Bronchial epithelial cell (primary cell): ENCODE measurements around the gene MICAL3. TPM values are rescaled to one million over a fixed set of nuclear protein-coding genes. Genes with fewer than 3 reads are reported as not detected.
A peak's percentile ranks its signal among the peaks of the same experiment; 100 is the strongest.

ENCODE experiments used
- DNase-seq: peaks from one replicate; pipeline ENCODE4 v3.0.0-alpha.2; 2010; ENCODE audit warnings: low read depth
- FAIRE-seq: peaks from 2 replicates; lab custom pipeline; 2011; peaks lifted over from hg19 to GRCh38; lab: Jason Lieb, UNC
- H3K27me3 ChIP-seq: 2 replicates; pipeline ENCODE4 v1.5.1; 2011; ENCODE audit warnings: low read length; ENCODE audit not compliant: control insufficient read depth, insufficient read depth
- H3K36me3 ChIP-seq: 2 replicates; pipeline ENCODE4 v1.5.1; 2011; ENCODE audit warnings: low read length; ENCODE audit not compliant: control insufficient read depth, insufficient read depth
- H3K4me3 ChIP-seq: 2 replicates; pipeline ENCODE4 v1.5.1; 2011; ENCODE audit warnings: mild to moderate bottlenecking, low read depth, low read length, control low read depth
- CTCF ChIP-seq: IDR thresholded peaks from 2 replicates; pipeline ENCODE4 v1.5.1; 2011; ENCODE audit warnings: mild to moderate bottlenecking, moderate library complexity, low read length, control low read depth, inconsistent platforms; ENCODE audit not compliant: insufficient read depth, severe bottlenecking
- total RNA-seq: library from RNA; depleted of rRNA; stranded (reverse); fragments of >200 nt; gene quantifications from 2 replicates; pipeline ENCODE4 v1.2.1, GENCODE V29; 2014

The MICAL3 gene
- total RNA-seq, 1 donor from 2014 or later: 13.4 TPM

GRCh38 chr22:17906978-17907747 is 117.2 kb downstream of the MICAL3 start:
- FAIRE-seq: no peak
- TF ChIP-seq CTCF: no peak
- Histone ChIP-seq H3K36me3 (peaks cover 22% of the 10 kb centered on the region), H3K27me3 (no peaks in the 10 kb centered on the region), H3K4me3 (no peak overlapping the region)
- no peak for DNase-seq

GRCh38 chr22:17905445-17905844 is 118.9 kb downstream of the MICAL3 start:
- peak; percentile 60 for FAIRE-seq
- TF ChIP-seq CTCF: no peak
- H3K36me3 ChIP-seq: peaks cover 25% of the 10 kb centered on the region
- no peak overlapping the region for H3K4me3 ChIP-seq
- no peak for DNase-seq
- H3K27me3 ChIP-seq: no peaks in the 10 kb centered on the region

GRCh38 chr22:17903564-17904295 is 120.6 kb downstream of the MICAL3 start:
- FAIRE-seq (no peak), DNase-seq (no peak)
- no peak overlapping the region for H3K4me3 ChIP-seq
- H3K36me3 ChIP-seq: peaks cover 27% of the 10 kb centered on the region
- TF ChIP-seq CTCF: no peak
- H3K27me3 ChIP-seq: no peaks in the 10 kb centered on the region

- peak; percentile 32 for FAIRE-seq
- Histone ChIP-seq H3K4me3 (no peak overlapping the region), H3K27me3 (no peaks in the 10 kb centered on the region), H3K36me3 (peaks cover 31% of the 10 kb centered on the region)
- TF ChIP-seq CTCF: no peak
- no peak for DNase-seq
Measured at GRCh38 chr22:17902960-17903359, 121.4 kb downstream of the MICAL3 start.

GRCh38 chr22:17898375-17898774 is 126.0 kb downstream of the MICAL3 start:
- no peak for TF ChIP-seq CTCF
- DNase-seq (no peak), FAIRE-seq (no peak)
- peaks cover 26% of the 10 kb centered on the region for H3K36me3 ChIP-seq
- no peaks in the 10 kb centered on the region for H3K27me3 ChIP-seq
- H3K4me3 ChIP-seq: no peak overlapping the region
